PC-9 (cell line): ENCODE data around the gene MXRA7.

Experiments used
- CTCF ChIP-seq: fragments of 200-600 bp; sonication (generic); conservative IDR thresholded peaks from 2 replicates; pipeline ENCODE4 v1.6.1; 2017; ENCODE audit warnings: mixed run types, antibody characterized with exemption, mild to moderate bottlenecking, moderate library complexity
- EZH2 ChIP-seq: fragments of 200-600 bp; sonication (generic); IDR thresholded peaks from 2 replicates; pipeline ENCODE4 v1.8.0; 2017; ENCODE audit warnings: antibody characterized with exemption, low read depth

GRCh38 chr17:76684756-76685155, 26.0 kb downstream of the MXRA7 start:
- TF ChIP-seq CTCF (no peak), EZH2 (no peak)
